Loucy (cell line): ENCODE data around the gene NSUN2.

Source experiments
- H2AFZ ChIP-seq: fragments of 200-600 bp; sonication (generic); 2 replicates; pipeline ENCODE4 v1.6.0; 2016; ENCODE audit warnings: antibody characterized with exemption, mild to moderate bottlenecking, low read length, moderate library complexity
- H3F3A ChIP-seq: fragments of 200-600 bp; 2 replicates; pipeline ENCODE4 v1.6.0; 2016; ENCODE audit warnings: antibody characterized with exemption, low read depth, mild to moderate bottlenecking
- H3K27me3 ChIP-seq: fragments of 200-600 bp; sonication (generic); 2 replicates; pipeline ENCODE4 v1.6.1; 2014; ENCODE audit warnings: low read length, mild to moderate bottlenecking; ENCODE audit not compliant: insufficient read depth, poor library complexity, severe bottlenecking
- H3K36me3 ChIP-seq: fragments of 200-600 bp; sonication (generic); 2 replicates; pipeline ENCODE4 v1.6.1; 2016; ENCODE audit warnings: low read length; ENCODE audit not compliant: insufficient read depth
- H3K4me1 ChIP-seq: fragments of 200-600 bp; sonication (generic); 2 replicates; pipeline ENCODE4 v1.5.1; 2014; ENCODE audit warnings: low read length, mild to moderate bottlenecking; ENCODE audit not compliant: insufficient read depth, poor library complexity, severe bottlenecking
- H3K4me2 ChIP-seq: fragments of 200-600 bp; sonication (generic); 2 replicates; pipeline ENCODE4 v1.6.0; 2014; ENCODE audit warnings: antibody characterized with exemption, low read length, low read depth, mild to moderate bottlenecking; ENCODE audit not compliant: poor library complexity, severe bottlenecking
- H3K4me3 ChIP-seq: fragments of 200-600 bp; sonication (generic); 2 replicates; pipeline ENCODE4 v1.5.1; 2014; ENCODE audit warnings: low read length, mild to moderate bottlenecking, mixed read lengths; ENCODE audit not compliant: poor library complexity, severe bottlenecking
- H3K79me2 ChIP-seq: fragments of 200-600 bp; sonication (generic); 2 replicates; pipeline ENCODE4 v1.6.1; 2014; ENCODE audit warnings: low read length; ENCODE audit not compliant: insufficient read depth
- H3K9ac ChIP-seq: fragments of 200-600 bp; sonication (generic); 2 replicates; pipeline ENCODE4 v1.6.0; 2014; ENCODE audit warnings: mild to moderate bottlenecking, low read depth, low read length, moderate library complexity; ENCODE audit not compliant: poor library complexity, severe bottlenecking
- H3K9me2 ChIP-seq: fragments of 200-600 bp; sonication (generic); replicated peaks from 2 replicates; pipeline ENCODE4 v1.6.1; 2016; ENCODE audit warnings: low read depth, low read length, mixed read lengths
- H3K9me3 ChIP-seq: fragments of 200-600 bp; sonication (generic); 2 replicates; pipeline ENCODE4 v1.6.1; 2014; ENCODE audit warnings: mild to moderate bottlenecking, antibody characterized with exemption, low read length, low read depth; ENCODE audit not compliant: insufficient read depth
- H4K20me1 ChIP-seq: fragments of 200-600 bp; sonication (generic); 2 replicates; pipeline ENCODE4 v1.6.0; 2014; ENCODE audit warnings: antibody characterized with exemption, low read length, mild to moderate bottlenecking; ENCODE audit not compliant: insufficient read depth, poor library complexity, severe bottlenecking
- CTCF ChIP-seq: fragments of 200-600 bp; sonication (generic); conservative IDR thresholded peaks from 2 replicates; pipeline ENCODE4 v1.5.1; 2014; ENCODE audit warnings: mild to moderate bottlenecking, antibody characterized with exemption, low read length
- EZH2phosphoT487 ChIP-seq: fragments of 200-600 bp; IDR thresholded peaks from 2 replicates; pipeline ENCODE4 v1.6.1; 2018; ENCODE audit warnings: antibody characterized with exemption, mild to moderate bottlenecking, moderate library complexity, borderline replicate concordance

Gene NSUN2

DNA sequence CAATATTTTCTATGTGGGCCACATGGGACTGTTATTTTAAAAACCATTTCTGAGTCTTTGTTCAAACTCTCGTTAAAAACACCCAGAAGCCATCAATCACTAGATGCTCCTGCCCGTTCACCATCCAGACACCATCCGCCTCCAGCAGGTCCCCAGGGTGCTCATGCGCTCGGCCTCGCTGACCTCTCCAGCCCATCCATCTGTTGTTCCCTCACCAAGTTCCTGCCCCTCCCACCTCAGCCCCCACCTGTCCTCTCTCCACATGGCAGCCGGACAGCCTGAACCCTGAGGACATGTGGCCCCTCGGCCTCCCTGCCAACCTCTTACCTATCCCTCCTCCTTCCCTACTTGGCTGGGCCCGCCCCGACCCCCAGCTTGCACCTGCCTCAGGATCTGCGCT, 31.6 kb downstream of the NSUN2 start:
- no peaks in the 10 kb centered on the region for H3K4me1 ChIP-seq

DNA sequence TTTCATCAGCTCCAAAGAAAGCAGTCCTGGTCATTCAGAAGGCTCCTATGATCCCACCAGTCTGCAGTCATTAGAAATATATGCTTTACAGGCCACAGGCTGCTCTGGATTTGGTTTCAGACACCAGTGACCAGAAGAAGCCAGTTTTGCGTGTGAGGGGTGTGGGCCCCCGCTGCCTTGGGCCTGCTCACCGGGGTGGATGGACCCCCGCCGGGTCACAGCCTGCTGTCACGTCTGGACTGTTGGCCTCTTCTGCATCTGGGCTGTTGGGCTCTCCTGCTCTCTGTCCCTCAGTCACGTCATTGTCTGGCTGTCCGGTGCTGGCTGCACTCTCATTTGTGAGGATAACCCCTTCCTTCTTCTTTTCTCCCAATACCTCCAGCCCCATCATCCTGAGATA, 33.1 kb downstream of the NSUN2 start:
- Histone ChIP-seq H3K79me2 (no peaks in the 10 kb centered on the region), H3F3A (no peaks in the 10 kb centered on the region), H3K27me3 (no peaks in the 10 kb centered on the region), H4K20me1 (no peaks in the 10 kb centered on the region), H3K4me2 (no peak overlapping the region), H3K36me3 (peaks cover 70% of the 10 kb centered on the region; the same call in 1 of the 2 replicates), H3K9me3 (no peaks in the 10 kb centered on the region), H3K9ac (no peak overlapping the region), H3K4me3 (no peak overlapping the region), H2AFZ (no peak overlapping the region), H3K4me1 (no peaks in the 10 kb centered on the region), H3K9me2 (no peaks in the 10 kb centered on the region)
- TF ChIP-seq EZH2phosphoT487 (no peak), CTCF (no peak)

More for the DNA sequence above, 31.6 kb downstream of the NSUN2 start:
- H3F3A ChIP-seq: no peaks in the 10 kb centered on the region
- no peaks in the 10 kb centered on the region for H3K27me3 ChIP-seq
- H3K4me2 ChIP-seq: no peak overlapping the region
- peaks cover 84% of the 10 kb centered on the region; the same call in 1 of the 2 replicates for H3K36me3 ChIP-seq
- no peak overlapping the region for H3K9ac ChIP-seq
- H2AFZ ChIP-seq: no peak overlapping the region
- no peaks in the 10 kb centered on the region for H3K9me2 ChIP-seq
- no peak for TF ChIP-seq CTCF
- no peaks in the 10 kb centered on the region for H3K9me3 ChIP-seq
- H3K4me3 ChIP-seq: no peak overlapping the region
- no peaks in the 10 kb centered on the region for H3K79me2 ChIP-seq
- no peaks in the 10 kb centered on the region for H4K20me1 ChIP-seq

DNA sequence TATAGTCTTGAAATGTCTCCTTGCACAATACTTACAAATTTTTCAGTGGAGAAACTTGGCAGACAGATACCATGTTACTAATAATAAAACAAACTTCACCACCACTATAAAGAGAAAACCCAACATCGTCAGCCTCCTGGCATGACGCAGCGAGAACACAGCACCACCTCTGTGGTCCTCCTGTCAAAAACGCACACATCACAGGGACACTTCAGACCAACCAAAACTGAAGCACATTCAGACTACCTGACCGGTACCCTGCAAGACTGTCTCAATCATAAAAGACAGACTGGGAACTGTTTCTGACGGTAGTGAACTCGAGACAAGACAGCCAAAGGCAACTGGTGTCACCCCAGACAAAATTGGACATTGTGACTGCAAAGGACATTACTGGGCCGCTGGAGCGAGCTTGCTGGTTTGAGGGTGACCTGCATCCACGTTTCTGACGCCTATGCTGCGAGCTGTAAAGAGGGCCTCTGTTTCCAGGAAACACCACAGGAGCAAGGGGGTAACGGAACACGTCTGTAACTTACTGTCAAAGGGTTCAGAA, 34.4 kb downstream of the NSUN2 start:
- H3K79me2 ChIP-seq: no peaks in the 10 kb centered on the region
- H3K9ac ChIP-seq: no peak overlapping the region
- no peaks in the 10 kb centered on the region for H3F3A ChIP-seq
- H3K4me1 ChIP-seq: no peaks in the 10 kb centered on the region
- no peaks in the 10 kb centered on the region for H3K9me2 ChIP-seq
- no peaks in the 10 kb centered on the region for H3K27me3 ChIP-seq
- TF ChIP-seq CTCF (no peak), EZH2phosphoT487 (no peak)
- H3K36me3 ChIP-seq: peaks cover 58% of the 10 kb centered on the region; the same call in 1 of the 2 replicates
- H4K20me1 ChIP-seq: no peaks in the 10 kb centered on the region
- H3K4me2 ChIP-seq: no peak overlapping the region
- H3K4me3 ChIP-seq: no peak overlapping the region
- no peak overlapping the region for H2AFZ ChIP-seq
- H3K9me3 ChIP-seq: no peaks in the 10 kb centered on the region
